ENCODE measurements around the gene SPEG. TPM values are rescaled to one million over a fixed set of nuclear protein-coding genes. Genes with fewer than 3 reads are reported as not detected.

SPEG gene
- total RNA-seq, 2 experiments from 2014 or later = 2.1 to 2.3 TPM

- Mint-ChIP-seq H3K36me3 (ENCODE audit: low read depth) (no peaks in the 10 kb centered on the region), H3K27ac (no peak overlapping the region), H3K27me3 (peaks cover 22% of the 10 kb centered on the region), H3K4me1 (ENCODE audit: low read depth) (no peaks in the 10 kb centered on the region), H3K4me3 (no peak overlapping the region), H3K9me3 (no peaks in the 10 kb centered on the region)
- DNase-seq (no peak), ATAC-seq (no peak)
- ChIA-PET POLR2A (no interaction called here), CTCF (interaction anchor here (1.8 kb wide), 1 partner anchor 74 kb away, joined by 4 read pairs; no protein-coding TSS in a partner anchor)
- intact Hi-C loops (cut with micrococcal nuclease) = no loop called here
- TF ChIP-seq CTCF (IDR thresholded peaks at IDR 0.05) = no peak
Measured at GRCh38 chr2:219421323-219421722, 13.3 kb upstream of the SPEG start.

DNA sequence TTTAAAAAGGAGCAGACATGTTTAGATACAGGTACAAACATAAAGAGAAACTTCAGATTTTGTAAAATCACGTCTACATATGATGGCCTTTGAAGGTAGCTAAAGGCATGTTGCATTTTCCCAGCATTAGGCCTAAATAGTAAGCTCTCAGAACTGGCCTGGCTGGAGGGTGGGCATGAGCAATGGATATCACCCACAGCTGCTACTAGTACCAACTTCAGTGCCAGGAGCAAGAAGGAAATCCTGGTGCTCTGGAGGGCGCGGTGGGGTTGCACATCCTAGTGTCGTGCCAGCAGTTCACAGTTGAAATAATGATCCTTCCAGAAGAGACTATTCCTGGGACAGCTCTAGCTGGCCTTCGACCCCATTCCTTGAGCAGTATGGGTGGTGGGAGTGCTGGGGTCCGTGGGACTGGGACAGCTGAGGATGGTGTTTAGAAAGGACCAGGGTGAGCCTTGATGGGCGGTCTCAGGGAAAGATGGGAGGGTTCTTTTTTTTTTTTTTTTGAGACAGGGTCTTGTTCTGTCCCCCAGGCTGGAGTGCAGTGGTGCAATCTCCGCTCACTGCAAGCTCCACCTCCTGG is 11.6 kb upstream of the SPEG start:
- DNase-seq (no peak), ATAC-seq (no peak)
- no peak for TF ChIP-seq CTCF (IDR thresholded peaks at IDR 0.05)
- Mint-ChIP-seq H3K9me3 (no peaks in the 10 kb centered on the region), H3K4me3 (no peak overlapping the region), H3K36me3 (ENCODE audit: low read depth) (no peaks in the 10 kb centered on the region), H3K27ac (no peak overlapping the region), H3K4me1 (ENCODE audit: low read depth) (no peaks in the 10 kb centered on the region), H3K27me3 (peaks cover 20% of the 10 kb centered on the region)
- ChIA-PET CTCF (interaction anchor here (1.2 to 1.5 kb wide), 2 partner anchors 21 to 72 kb away, joined by 5 to 6 read pairs; a partner anchor contains a TSS), POLR2A (no interaction called here)
- intact Hi-C loops (cut with micrococcal nuclease) = no loop called here

- Mint-ChIP-seq H3K9me3 (no peaks in the 10 kb centered on the region), H3K36me3 (ENCODE audit: low read depth) (no peaks in the 10 kb centered on the region), H3K4me1 (ENCODE audit: low read depth) (no peaks in the 10 kb centered on the region), H3K27ac (no peak overlapping the region), H3K4me3 (no peak overlapping the region), H3K27me3 (peaks cover 20% of the 10 kb centered on the region)
- ChIA-PET CTCF (interaction anchor here (1.0 to 1.5 kb wide), 4 partner anchors 10 to 93 kb away, joined by 3 to 6 read pairs (median 4); a partner anchor contains a TSS), POLR2A (no interaction called here)
- DNase-seq (no peak), ATAC-seq (no peak)
- TF ChIP-seq CTCF (IDR thresholded peaks at IDR 0.05) = no peak
- intact Hi-C loops (cut with micrococcal nuclease) = no loop called here
Measured at GRCh38 chr2:219423652-219424377, 10.8 kb upstream of the SPEG start.

DNA sequence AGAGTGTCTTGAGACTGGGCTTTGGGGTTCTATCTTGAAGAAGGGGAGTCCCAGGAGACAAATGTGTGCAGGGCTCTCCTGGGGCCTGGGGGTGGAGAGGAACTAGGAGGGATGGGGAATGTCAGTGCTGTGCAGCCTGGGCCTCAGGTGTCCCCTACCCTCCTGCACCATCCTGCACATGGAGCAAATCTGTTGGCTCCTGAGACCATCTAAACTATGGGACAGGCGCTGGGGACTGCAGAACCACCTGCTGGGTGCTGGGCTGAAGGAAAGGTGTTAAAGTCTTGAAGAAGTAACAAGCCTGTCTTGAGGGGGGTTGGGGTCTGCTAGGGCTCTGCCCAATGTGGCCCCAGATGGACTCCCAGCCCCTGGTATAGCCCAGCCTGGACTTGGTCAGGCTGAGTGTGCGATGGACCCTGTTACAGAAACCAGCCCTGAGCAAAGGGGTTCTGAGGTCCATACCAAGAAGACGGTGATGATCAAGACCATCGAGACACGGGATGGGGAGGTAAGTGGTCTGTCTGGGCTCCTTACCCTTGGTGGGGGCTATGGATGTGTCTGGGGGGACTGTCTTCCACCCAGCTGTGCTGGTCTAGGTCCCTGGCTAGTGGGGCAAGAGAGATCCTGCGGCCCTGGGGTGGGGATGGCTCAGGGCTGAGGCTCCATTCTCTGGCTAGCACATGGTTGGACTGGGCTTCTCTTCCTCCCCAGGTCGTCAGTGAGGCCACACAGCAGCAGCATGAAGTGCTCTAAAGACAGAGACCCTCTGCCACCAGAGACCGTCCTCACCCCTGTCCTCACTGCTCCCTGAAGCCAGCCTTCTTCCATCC is 9.2 kb upstream of the SPEG start:
- ChIA-PET CTCF (interaction anchor here (1.0 kb wide), 1 partner anchor 91 kb away, joined by 3 read pairs; no protein-coding TSS in a partner anchor), POLR2A (no interaction called here)
- Mint-ChIP-seq H3K4me3 (no peak overlapping the region), H3K36me3 (ENCODE audit: low read depth) (no peaks in the 10 kb centered on the region), H3K27ac (no peak overlapping the region), H3K4me1 (ENCODE audit: low read depth) (no peaks in the 10 kb centered on the region), H3K9me3 (no peaks in the 10 kb centered on the region), H3K27me3 (peaks cover 9% of the 10 kb centered on the region)
- TF ChIP-seq CTCF (IDR thresholded peaks at IDR 0.05) = no peak
- no peak for DNase-seq
- intact Hi-C loops (cut with micrococcal nuclease) = no loop called here
- no peak for ATAC-seq

All from activated CD8-positive, alpha-beta T cell treated with anti-CD3 and anti-CD28 coated beads for 36 hours (primary cell).